GM12892 (cell line): ENCODE measurements around the gene LDAH.

Source experiments
- DNase-seq: peaks from one replicate; pipeline ENCODE4 v3.0.0; 2011; ENCODE audit not compliant: insufficient read length
- FAIRE-seq: peaks from 2 replicates; lab custom pipeline; 2011; peaks lifted over from hg19 to GRCh38; lab: Jason Lieb, UNC
- POLR2A ChIP-seq: IDR thresholded peaks from 2 replicates; pipeline ENCODE4 v1.6.1; 2011; ENCODE audit warnings: low read depth, low read length, control low read depth
- POLR2AphosphoS5 ChIP-seq: IDR thresholded peaks from 2 replicates; pipeline ENCODE4 v1.6.1; 2011; ENCODE audit warnings: low read depth, low read length, control low read depth
- TAF1 ChIP-seq: IDR thresholded peaks from 2 replicates; pipeline ENCODE4 v1.6.1; 2011; ENCODE audit warnings: low read depth, mild to moderate bottlenecking, control low read depth, low read length, borderline replicate concordance

The LDAH gene

DNA sequence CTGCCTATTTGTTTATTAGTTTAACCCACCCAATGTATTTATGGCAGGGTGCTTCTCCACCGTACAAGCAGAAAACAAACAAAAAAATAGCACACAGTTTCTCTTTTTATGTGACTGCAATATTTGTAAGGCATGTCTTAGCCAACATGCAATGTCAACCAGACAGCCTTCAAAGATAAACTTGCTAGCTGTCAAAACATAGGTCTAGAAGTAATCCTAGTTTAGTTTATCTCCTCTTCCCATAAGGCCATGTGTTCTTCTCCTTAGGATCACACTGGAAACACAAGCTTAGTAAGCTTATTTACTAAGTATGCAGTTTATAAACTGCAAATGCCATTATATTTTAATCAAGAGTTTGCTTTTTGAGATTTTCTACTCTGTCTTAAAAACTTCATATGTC is 75.6 kb downstream of the LDAH start:
- DNase-seq (no peak), FAIRE-seq (no peak)
- TF ChIP-seq TAF1 (no peak), POLR2AphosphoS5 (no peak), POLR2A (no peak)

DNA sequence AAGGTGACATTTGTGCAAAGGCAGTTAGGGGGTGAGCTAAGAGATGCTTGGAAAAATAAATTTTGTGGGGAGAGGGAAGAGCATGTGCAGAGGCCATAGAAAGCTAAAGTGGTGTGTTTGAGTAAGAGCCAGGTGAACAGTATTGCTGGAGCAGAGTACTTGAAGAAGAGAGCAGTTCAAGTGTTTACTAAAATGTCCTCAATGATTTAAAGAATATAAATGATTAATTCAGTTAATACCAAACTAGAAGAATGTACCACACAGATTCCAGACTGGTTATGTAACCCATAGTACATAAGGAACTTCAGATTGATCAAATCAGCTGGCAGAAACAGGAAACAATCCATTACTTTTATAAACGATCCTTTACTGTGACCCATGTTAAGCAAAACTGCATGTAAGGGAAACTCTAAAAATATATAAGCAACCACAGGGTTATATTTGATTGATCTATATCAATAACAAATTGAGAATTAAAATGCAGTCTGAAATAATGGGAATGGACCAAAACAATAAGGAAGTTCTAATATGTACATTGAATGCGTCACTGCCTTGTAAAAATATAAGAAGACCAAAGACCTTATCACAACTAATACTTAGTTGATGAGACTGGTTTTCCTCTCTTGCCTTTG is 76.9 kb downstream of the LDAH start:
- no peak for TF ChIP-seq TAF1
- TF ChIP-seq POLR2AphosphoS5 = no peak
- TF ChIP-seq POLR2A = no peak
- DNase-seq = no peak
- no peak for FAIRE-seq

DNA sequence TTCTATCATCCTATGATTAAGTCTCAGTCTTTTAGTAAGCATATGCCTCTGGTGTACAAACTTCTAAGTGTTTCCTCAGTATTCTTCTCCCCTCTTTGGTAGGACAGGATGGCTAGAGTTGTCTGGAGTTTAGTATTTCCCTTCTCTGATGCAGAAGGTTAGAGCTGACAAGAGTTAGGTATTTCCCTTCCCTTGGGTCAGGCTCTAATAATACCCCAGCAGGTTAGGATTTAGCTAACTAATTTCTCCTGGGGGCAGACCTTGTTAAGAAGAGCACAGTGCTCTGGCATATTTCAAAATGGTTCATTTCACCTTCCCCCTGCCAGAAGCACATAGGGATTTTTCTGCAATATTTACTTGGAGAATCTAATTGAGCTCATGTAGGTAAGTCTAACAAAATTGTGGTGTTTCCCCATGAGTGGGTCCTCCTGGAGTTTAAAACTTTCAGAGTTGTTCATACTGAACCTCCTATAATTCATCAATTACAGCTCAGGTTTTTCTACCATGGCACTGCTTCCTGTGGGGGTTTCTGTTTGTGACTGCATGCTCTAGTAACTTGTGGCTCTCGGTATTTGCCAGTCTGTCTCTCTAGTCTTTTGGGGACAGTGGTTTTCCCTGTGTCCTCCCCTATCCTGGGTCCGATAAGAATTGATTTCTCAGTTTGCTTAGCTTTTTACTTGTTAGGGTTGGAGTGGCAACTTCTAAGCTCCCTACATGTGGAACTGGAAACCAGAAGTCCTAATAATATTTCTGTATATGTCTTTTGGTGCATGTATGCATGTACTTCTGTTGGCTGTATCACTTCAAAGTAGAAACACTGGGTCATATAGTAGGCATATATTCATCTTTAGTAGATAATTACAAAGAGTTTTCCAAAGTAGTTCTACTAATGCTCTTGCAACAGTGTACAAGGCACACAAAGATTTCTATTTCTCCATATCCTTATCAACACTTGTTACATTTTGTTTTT is 78.2 kb downstream of the LDAH start:
- no peak for DNase-seq
- peak; percentile 14 for FAIRE-seq
- no peak for TF ChIP-seq TAF1
- TF ChIP-seq POLR2AphosphoS5 = no peak
- no peak for TF ChIP-seq POLR2A

GRCh38 chr2:20738772-20739171 is 84.1 kb downstream of the LDAH start:
- DNase-seq (no peak), FAIRE-seq (no peak)
- TF ChIP-seq POLR2AphosphoS5 (no peak), TAF1 (no peak), POLR2A (no peak)

- DNase-seq (no peak), FAIRE-seq (no peak)
- TF ChIP-seq TAF1 (no peak), POLR2A (no peak), POLR2AphosphoS5 (no peak)
These were observed 85.4 kb downstream of the LDAH start for GRCh38 chr2:20737505-20737904.

DNA sequence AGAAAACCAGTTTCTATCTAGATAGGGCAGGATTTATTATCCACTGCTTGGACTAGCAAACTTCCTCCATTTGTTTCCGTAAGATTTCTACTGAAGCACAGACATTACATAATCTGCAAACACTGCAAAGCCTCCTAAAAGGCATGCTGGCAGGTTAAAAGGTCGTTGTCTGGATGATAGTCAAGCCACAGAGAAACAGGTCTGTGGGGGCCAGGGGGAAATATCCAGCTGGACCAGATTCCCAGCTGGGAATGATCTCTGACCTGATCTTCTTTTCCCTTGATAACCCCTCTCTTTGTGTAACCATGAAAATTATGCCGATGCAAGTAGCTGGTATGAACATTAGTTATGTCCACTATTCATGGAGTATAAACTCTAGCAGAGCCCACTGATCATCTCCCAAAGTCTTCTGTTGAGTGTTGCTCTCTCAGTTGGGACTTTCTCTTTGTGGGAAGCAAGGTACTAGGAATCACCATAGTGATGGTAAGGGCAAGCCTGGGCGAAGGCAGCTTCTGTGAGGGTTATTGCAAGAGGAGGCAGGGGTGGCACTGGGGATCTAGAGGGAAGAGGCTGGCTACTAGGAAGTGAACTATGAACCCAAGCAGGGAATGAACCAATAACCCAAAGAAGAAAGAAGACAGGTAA is 94.7 kb downstream of the LDAH start:
- DNase-seq (no peak), FAIRE-seq (peak; percentile 70)
- TF ChIP-seq TAF1 (no peak), POLR2A (no peak), POLR2AphosphoS5 (no peak)

- TF ChIP-seq POLR2AphosphoS5 (no peak), POLR2A (no peak), TAF1 (no peak)
- FAIRE-seq = no peak
- DNase-seq = no peak
These were observed 96.0 kb downstream of the LDAH start for GRCh38 chr2:20726913-20727312.

GRCh38 chr2:20725782-20726181 is 97.1 kb downstream of the LDAH start:
- TF ChIP-seq TAF1 = no peak
- no peak for TF ChIP-seq POLR2A
- no peak for TF ChIP-seq POLR2AphosphoS5
- DNase-seq (no peak), FAIRE-seq (no peak)

GRCh38 chr2:20724500-20725053 is 98.3 kb downstream of the LDAH start:
- DNase-seq (no peak), FAIRE-seq (no peak)
- TF ChIP-seq TAF1 (no peak), POLR2AphosphoS5 (no peak), POLR2A (no peak)

DNA sequence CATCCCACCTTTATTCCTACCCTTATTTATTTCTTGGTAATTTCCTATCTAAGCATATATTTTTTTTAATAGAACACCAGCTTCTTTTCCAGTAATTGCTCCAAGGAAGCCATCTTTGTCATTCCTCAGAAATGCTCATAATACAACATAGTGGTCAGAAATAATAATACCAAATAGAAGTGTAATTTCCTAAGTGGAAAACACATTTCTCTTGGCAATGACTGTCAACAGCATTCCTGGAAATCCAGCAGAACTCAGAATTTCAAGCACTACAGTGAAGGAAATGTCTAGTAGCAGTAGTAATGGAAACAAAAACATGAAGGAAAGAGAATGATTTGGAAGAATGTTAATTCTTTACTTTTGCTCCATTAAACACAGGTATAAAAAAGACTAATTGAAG is 99.4 kb downstream of the LDAH start:
- no peak for FAIRE-seq
- no peak for DNase-seq
- TF ChIP-seq POLR2A (no peak), POLR2AphosphoS5 (no peak), TAF1 (no peak)

DNA sequence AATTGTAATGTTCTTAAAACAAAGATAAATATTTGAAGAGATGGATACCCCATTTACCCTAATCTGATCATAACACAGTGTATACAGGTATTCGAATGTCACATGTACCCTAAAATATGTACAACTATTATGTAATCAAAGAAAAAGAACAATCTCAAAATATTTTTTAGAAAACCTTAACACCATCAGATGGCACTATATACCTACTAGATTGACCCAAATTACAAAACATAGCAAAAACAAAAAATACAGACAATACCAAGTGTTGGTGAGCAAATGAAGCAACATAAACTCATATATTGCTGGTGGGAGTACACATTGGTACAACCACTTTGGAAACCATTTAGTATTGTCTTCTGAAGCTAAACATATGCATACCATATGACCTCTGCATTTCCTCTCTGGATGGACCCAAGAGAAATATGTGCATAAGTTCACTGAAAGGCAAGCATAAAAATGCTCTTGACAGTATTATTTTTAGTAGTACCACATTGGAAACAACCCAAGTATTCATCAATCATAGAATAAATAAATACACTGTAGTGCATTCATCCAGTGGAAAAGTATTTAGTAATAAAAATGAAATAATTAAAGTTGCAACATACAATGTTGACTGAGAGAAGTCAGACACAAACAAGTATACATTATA is 100.2 kb downstream of the LDAH start:
- TF ChIP-seq TAF1 (no peak), POLR2A (no peak), POLR2AphosphoS5 (no peak)
- DNase-seq (no peak), FAIRE-seq (no peak)
